Heart left ventricle (tissue), 16 donors: ENCODE results near the gene SLC13A3. TPM values are rescaled to one million over a fixed set of nuclear protein-coding genes. Genes with fewer than 3 reads are reported as not detected.

Experiments
- ATAC-seq, 4 donors: fragments of 200-7000 bp; cut with Tn5 transposase; one replicate each; pipeline ENCODE4 v1.9.1; 2020 to 2022; ENCODE audit warnings: moderate library complexity in 4 of 4, mild to moderate bottlenecking in 3 of 4, moderate number of reproducible peaks in 1 of 4
- DNase-seq, 5 donors: peaks; one replicate each; pipeline ENCODE4 v3.0.0-alpha.2; 2020
- H3K27ac ChIP-seq, 12 donors: fragments of 200-600 bp; sonication (generic) in 4 of 12; one replicate each; pipeline versions ENCODE4 v1.5.0 to v1.8.0; 2016 to 2022; ENCODE audit warnings: mild to moderate bottlenecking in 2 of 12
- H3K27me3 ChIP-seq, 9 donors: fragments of 200-600 bp; sonication (generic) in 2 of 9; one replicate each; pipeline versions ENCODE4 v1.5.1 to v1.8.0; 2016 to 2022; ENCODE audit warnings: mild to moderate bottlenecking in 3 of 9
- H3K36me3 ChIP-seq, 9 donors: fragments of 200-600 bp; sonication (generic) in 2 of 9; one replicate each; pipeline versions ENCODE4 v1.5.0 to v1.8.0; 2018 to 2022; ENCODE audit warnings: mild to moderate bottlenecking in 2 of 9
- H3K4me1 ChIP-seq, 12 donors: fragments of 200-600 bp; sonication (generic) in 4 of 12; one replicate each; pipeline versions ENCODE4 v1.5.0 to v1.8.0; 2016 to 2022; ENCODE audit warnings: mild to moderate bottlenecking in 3 of 12
- H3K4me3 ChIP-seq, 12 donors: fragments of 200-600 bp; sonication (generic) in 4 of 12; one replicate each; pipeline versions ENCODE4 v1.5.0 to v1.8.0; 2017 to 2022; ENCODE audit warnings: mild to moderate bottlenecking in 9 of 12, moderate library complexity in 4 of 12
- H3K9me3 ChIP-seq, 12 donors: fragments of 200-600 bp; sonication (generic) in 4 of 12; one replicate each; pipeline versions ENCODE4 v1.5.0 to v1.8.0; 2016 to 2022; ENCODE audit warnings: mild to moderate bottlenecking in 1 of 12
- POLR2A ChIP-seq, 2 donors: fragments of 450-650 bp; IDR thresholded peaks; one replicate each; pipeline ENCODE4 v1.6.1; 2017; ENCODE audit warnings: antibody characterized with exemption in 2 of 2, mild to moderate bottlenecking in 2 of 2, moderate library complexity in 2 of 2
- WGBS, 4 donors: extraction: QIAGEN DNeasy Blood & Tissue Kit in 2 of 4; methylation state at CpG; one replicate each; pipeline versions ENCODE4 v1.1.5 to v1.1.7; 2013 to 2018; 5-methylcytosine and 5-hydroxymethylcytosine counted together
- intact Hi-C, 10 donors: fragments of 100-400 bp; cut with DNase I; formaldehyde crosslinking; loops; one replicate each; pipeline versions ENCODE4 v1.11.1 to v1.14.2; 2022
- polyA plus RNA-seq, 2 donors: library from polyadenylated mRNA; stranded (reverse); fragments of 200-250 nt; gene quantifications; one replicate each; pipeline ENCODE4 v1.2.3, GENCODE V29; 2013
- total RNA-seq, 9 donors: library from RNA; depleted of rRNA in 2 of 9; stranded (reverse); fragments of >200 nt in 2 of 9; fragmentation: NEBNext Ultra II Directional in 3 of 9; extraction: Animal tissue kit (Norgen Biotek cat#: 25700) in 3 of 9; gene quantifications; one replicate each; pipeline versions ENCODE4 v1.1.0 to v1.2.4, GENCODE V29; 2016 to 2023
- TF ChIP-seq, protein P1 (sequence below), 12 donors: fragments of 200-600 bp; sonication (generic) in 4 of 12; IDR thresholded peaks; one replicate each; pipeline versions ENCODE4 v1.5.0 to v1.8.0; 2018 to 2022; ENCODE audit warnings: antibody characterized with exemption in 12 of 12, mild to moderate bottlenecking in 5 of 12
- donor health status: ischemic (EF 13 %, LVEDD 7.1; RV severe dilation, severe dysfunction).
- donor health status: healthy with polysubstance abuse.
- donor health status: DM: no; HTN: yes; CAD: no.
- donor health status: DM: no; HTN: no; CAD: no.
- donor health status: ischemic (EF 25% LVEDD 6.9; RV normal size, moderate dysfunction).
- donor health status: ischemic (EF 25% LVEDD 5.7; RV mildly dilated, moderate dysfunction).
- donor health status: healthy.
- donor health status: DM: yes; HTN: yes; CAD: no.
- donor health status: ischemic (EF 35%, LVEDD 5.7; RV mildly dilated, moderate dysfunction).
- donor health status: nonischemic (EF 11% LVEDD 7.7; RV severe dilation, severe dysfunction).
- donor health status: DM: yes; HTN: yes; CAD: no.
- donor health status: PGD.
- donor health status: ischemic (EF 29% LVEDD 5.4; RV normal size, mild dysfunction).
- donor health status: nonischemic (EF 23%, LVEDD 6.1; RV moderate dilation, normal function).

The SLC13A3 gene
- total and polyA plus RNA-seq, 11 donors = 0.13 to 2.6 (median 0.54) TPM

- Histone ChIP-seq H3K4me3 (no peak overlapping the region), H3K4me1 (peaks cover 0 to 10% (median 0%) of the 10 kb centered on the region in 12 donors), H3K27ac (no peak overlapping the region), H3K9me3 (peaks cover 0 to 7% (median 0%) of the 10 kb centered on the region in 12 donors), H3K36me3 (no peaks in the 10 kb centered on the region), H3K27me3 (no peaks in the 10 kb centered on the region)
- intact Hi-C loops = no loop called here
- ATAC-seq (no peak), DNase-seq (no peak)
- 94 to 98% (median 96%) methylated on average over 4 of the region's 4 CpGs for WGBS, 4 donors
- TF ChIP-seq POLR2A (IDR thresholded peaks at IDR 0.05) = no peak
- TF ChIP-seq, protein P1, sequence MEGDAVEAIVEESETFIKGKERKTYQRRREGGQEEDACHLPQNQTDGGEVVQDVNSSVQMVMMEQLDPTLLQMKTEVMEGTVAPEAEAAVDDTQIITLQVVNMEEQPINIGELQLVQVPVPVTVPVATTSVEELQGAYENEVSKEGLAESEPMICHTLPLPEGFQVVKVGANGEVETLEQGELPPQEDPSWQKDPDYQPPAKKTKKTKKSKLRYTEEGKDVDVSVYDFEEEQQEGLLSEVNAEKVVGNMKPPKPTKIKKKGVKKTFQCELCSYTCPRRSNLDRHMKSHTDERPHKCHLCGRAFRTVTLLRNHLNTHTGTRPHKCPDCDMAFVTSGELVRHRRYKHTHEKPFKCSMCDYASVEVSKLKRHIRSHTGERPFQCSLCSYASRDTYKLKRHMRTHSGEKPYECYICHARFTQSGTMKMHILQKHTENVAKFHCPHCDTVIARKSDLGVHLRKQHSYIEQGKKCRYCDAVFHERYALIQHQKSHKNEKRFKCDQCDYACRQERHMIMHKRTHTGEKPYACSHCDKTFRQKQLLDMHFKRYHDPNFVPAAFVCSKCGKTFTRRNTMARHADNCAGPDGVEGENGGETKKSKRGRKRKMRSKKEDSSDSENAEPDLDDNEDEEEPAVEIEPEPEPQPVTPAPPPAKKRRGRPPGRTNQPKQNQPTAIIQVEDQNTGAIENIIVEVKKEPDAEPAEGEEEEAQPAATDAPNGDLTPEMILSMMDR (IDR thresholded peaks at IDR 0.05) = no peak
These were observed 43.9 kb downstream of the SLC13A3 start for GRCh38 chr20:46607191-46607848.

- Histone ChIP-seq H3K27me3 (no peaks in the 10 kb centered on the region), H3K27ac (no peak overlapping the region), H3K36me3 (no peaks in the 10 kb centered on the region), H3K4me3 (no peak overlapping the region), H3K9me3 (peaks cover 0 to 7% (median 0%) of the 10 kb centered on the region in 12 donors), H3K4me1 (peaks cover 0 to 10% (median 0%) of the 10 kb centered on the region in 12 donors)
- intact Hi-C loops = no loop called here
- WGBS, 4 donors = 92 to 97% (median 96%) methylated on average over 4 of the region's 4 CpGs
- TF ChIP-seq POLR2A (IDR thresholded peaks at IDR 0.05) = no peak
- TF ChIP-seq, protein P1 (IDR thresholded peaks at IDR 0.05) = no peak
- ATAC-seq (no peak), DNase-seq (no peak)
These were observed 44.5 kb downstream of the SLC13A3 start for GRCh38 chr20:46606817-46607190.

GRCh38 chr20:46605978-46606816, 45.1 kb downstream of the SLC13A3 start:
- Histone ChIP-seq H3K4me1 (peaks cover 0 to 10% (median 0%) of the 10 kb centered on the region in 12 donors), H3K9me3 (peaks cover 0 to 4% (median 0%) of the 10 kb centered on the region in 12 donors), H3K27ac (no peak overlapping the region), H3K27me3 (no peaks in the 10 kb centered on the region), H3K36me3 (no peaks in the 10 kb centered on the region), H3K4me3 (no peak overlapping the region)
- no peak for DNase-seq
- 88 to 96% (median 91%) methylated on average over 9 of the region's 9 CpGs for WGBS, 4 donors
- TF ChIP-seq, protein P1 (IDR thresholded peaks at IDR 0.05) = no peak
- TF ChIP-seq POLR2A (IDR thresholded peaks at IDR 0.05) = no peak
- intact Hi-C loops = no loop called here
- no peak for ATAC-seq

DNA sequence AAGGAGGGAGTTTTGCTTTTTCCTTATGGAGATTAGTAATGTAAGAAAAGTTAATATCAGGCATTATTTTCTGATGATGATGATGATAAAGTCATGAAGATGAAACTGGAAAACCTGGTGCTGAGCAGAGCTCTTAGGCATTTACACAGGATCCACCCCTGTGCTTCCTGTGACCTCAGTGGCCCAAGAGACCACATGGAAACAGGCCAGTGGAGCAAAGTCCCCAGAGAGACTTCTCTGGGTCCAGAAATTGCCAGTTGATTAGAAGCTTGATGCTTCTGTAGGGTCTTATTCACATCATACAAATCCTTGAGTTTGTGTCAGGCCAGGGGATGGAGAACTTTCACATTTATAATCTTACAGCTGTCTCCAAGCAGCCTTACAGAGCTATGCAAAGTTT, 46.1 kb downstream of the SLC13A3 start:
- no peaks in the 10 kb centered on the region for H3K36me3 ChIP-seq
- no peak for TF ChIP-seq POLR2A (IDR thresholded peaks at IDR 0.05)
- TF ChIP-seq, protein P1 (IDR thresholded peaks at IDR 0.05) = no peak
- peaks cover 0 to 10% (median 0%) of the 10 kb centered on the region in 12 donors for H3K4me1 ChIP-seq
- intact Hi-C loops = no loop called here
- no peaks in the 10 kb centered on the region for H3K9me3 ChIP-seq
- ATAC-seq (no peak), DNase-seq (no peak)
- no peaks in the 10 kb centered on the region for H3K27me3 ChIP-seq
- no peak overlapping the region for H3K27ac ChIP-seq
- H3K4me3 ChIP-seq = no peak overlapping the region
